Hematopoietic multipotent progenitor cell treated with erythropoietin and hydrocortisone succinate and interleukin-3 and kit ligand, for 4 days (in vitro differentiated cells): Measurements from ENCODE around the gene KIF22.
"Not testable (repeated sequence)": the region's sequence is repeated elsewhere in the genome, so short reads cannot be mapped to it uniquely, and the experiment has no call there.

Experiments
- DNase-seq: peaks from one replicate; pipeline ENCODE4 v3.0.0-alpha.2; 2015

The KIF22 gene

DNA sequence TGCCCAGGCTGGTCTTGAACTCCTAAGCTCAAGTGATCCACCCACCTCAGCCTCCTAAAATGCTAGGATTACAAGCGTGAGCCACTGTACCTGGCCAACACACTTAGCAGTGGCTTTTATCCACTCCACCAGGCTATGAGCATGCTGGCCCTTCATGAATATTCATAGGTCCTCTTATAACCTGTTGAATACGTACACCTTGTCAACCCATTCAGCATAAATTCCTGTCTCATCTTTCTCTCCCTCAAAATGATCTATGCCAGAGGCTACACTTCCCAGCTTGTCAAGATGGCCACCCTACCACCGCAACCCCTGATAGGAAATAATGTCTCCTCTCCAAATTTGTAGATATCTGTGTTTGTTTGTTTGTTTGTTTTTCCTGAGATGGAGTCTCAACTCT, 23.5 kb upstream of the KIF22 start:
- no peak for DNase-seq

DNA sequence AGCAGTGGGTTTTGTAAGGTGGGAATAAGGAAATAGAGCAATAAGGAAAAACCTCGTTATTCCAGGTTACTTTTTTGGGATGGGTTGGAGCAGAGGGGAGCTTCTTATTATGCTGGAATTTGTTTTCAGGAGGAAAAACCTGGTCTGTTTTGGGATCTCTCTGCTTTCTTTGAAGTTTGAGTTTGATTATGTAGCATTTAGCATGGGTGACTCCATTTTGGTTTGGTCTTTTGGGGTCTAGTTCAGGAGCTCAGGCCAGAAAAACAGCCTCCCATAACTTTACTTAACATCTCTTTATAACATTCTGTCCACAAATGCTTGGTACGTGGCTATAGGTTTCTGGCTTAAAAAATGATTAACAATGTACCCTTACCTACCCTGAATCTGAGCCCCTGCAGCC, 21.0 kb upstream of the KIF22 start:
- no peak for DNase-seq

DNA sequence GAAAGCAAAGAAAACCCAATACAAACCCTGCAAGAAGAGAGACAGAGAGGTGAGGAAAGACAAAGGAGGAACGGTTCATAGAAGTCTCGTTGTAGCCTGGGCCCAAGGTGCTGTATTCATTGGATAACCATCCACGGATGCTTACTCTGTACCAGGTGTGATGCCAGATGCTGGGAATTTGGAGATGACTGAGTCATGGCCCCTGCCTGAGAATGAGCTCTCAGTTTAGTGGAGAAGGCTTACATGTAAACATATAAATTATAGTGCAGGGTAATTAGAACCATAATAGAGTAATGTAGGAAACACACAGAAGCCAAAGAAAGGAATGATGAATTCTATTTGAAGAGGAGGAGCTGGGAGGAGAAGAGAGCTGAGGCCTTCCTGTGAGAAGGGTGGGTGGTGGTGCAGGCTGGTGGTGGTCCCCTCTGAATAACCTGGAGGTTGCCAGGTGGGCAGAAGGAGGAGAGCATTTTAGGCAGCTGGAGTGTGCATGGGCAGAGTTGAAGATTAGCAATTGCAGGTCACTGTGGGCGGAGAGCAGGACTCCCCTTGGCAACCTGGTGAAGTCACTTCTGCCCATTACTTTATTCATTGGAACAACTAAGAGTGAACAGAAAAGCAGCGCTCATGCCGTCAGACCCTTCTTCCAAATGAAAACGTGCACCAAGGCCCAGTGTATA, 20.2 kb upstream of the KIF22 start:
- no peak for DNase-seq

DNA sequence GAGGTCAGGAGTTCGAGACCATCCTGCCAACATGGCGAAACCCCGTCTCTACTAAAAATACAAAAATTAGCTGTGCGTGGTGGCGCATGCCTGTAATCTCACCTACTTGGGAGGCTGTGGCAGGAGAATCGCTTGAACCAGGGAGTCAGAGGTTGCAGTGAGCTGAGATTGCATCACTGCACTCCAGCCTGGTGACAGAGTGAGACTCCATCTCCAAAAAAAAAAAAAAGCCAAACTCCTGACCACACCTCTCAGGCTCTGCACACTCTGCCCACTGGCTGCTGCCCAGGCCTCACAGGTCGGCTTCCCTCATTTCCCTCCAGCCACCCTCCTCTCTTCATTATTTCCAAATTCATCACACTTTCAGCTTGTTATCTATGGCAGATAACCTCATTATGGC, 18.2 kb upstream of the KIF22 start:
- DNase-seq, result peak; percentile 35

DNA sequence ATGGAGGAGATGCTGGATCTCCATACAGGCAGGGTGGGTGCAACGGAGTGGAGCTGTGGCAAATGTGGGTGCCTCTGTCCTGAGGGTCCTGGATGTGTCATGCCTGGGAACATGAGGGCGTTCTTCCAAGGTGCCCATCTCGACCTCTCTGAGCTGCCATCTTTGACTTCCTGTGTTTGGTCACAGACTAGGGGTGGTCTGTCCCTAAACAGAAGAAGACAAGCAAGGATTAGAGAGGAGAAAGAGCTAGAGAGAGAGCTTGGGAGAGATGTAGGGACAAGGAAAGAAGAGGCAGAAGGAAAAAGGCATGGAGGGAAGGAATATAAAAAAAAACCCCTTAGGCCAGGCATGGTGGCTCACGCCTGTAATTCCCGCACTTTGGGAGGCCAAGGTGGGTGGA, 15.8 kb upstream of the KIF22 start:
- no peak for DNase-seq

DNA sequence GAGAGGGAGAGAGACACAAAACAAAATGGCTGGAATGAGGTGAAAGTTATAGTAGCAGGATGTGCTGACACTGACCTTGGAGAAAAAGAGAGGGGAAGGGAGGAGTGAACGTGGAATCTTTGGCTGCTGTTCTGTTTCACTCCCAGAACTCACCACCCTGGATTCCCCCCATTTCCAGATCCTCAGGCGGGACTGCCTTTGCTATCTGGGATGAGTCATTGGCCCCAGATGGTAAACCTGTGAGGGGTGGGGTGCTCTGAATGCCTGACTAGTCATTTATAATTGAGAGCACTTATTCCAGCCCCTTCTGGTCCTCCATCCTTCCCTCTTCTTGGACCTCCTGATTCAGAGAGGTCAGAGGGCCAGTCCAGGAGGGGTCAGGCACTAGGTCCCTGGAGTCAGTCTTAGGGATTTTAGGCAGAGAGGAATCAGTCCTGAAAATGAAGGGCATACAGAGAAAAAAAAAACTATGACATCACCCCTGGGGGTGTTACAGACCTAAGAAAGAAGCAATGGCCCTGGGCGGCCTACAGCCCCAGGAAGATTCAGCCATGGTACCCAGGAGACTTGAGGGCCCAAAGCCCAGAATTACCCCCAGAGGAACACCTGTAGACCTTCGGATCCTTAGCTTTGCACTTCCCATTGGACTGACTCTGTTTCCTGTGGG, 14.7 kb upstream of the KIF22 start:
- DNase-seq, result no peak

DNA sequence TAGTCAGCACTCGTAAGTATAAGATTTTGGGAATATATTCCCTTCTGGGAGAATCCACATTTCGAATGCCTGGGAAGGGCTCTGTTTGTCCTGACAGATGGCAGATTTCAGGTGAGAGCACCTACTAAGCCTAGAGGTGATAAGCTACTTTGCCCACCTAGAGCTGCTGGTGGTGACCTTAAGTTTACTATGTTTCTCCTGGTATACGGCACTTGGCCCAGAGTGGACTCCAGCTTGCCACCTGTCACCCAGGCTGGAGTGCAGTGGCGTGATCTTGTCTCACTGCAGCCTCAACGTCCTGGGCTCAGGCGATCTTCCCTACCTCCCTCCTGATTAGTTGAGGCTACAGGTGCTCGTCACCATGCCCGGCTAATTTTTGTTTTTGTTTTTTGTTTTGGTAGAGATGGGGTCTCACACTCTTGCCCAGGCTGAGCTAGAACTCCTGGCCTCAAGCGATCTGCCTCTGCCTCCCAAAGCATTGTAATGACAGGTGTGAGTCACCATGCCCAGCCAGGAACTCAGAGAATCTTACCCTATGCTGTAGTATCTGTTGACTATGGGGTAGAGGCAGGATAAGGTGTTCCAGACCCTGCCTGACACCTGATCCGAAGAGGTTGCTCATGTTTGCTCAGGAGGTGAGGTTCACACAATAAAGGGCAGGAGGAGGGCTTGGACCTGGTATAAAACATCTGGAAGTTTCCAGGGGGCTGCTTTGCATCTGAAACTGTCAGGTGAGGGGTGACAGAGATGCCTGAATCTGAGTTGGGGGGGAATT, 12.8 kb upstream of the KIF22 start, which contains the start of gene ZG16:
Gene ZG16 (plus strand): TSS at position 681 of the 775 bp plus-strand sequence. CDS start 1,011 bp downstream, outside the sequence.
- DNase-seq, result no peak

DNA sequence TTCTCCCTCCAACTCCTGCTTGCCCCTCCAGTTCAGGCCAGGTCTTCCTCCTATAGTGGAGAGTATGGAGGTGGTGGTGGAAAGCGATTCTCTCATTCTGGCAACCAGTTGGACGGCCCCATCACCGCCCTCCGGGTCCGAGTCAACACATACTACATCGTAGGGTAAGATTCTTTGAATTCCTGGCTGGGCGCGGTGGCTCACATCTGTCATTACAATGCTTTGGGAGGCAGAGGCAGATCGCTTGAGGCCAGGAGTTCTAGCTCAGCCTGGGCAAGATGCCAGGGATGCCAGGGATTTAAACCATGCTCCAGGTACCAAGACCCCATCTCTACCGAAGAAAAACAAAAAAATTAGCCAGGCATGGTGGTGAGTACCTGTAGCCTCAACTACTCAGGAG, 11.1 kb upstream of the KIF22 start:
- DNase-seq, result no peak

DNA sequence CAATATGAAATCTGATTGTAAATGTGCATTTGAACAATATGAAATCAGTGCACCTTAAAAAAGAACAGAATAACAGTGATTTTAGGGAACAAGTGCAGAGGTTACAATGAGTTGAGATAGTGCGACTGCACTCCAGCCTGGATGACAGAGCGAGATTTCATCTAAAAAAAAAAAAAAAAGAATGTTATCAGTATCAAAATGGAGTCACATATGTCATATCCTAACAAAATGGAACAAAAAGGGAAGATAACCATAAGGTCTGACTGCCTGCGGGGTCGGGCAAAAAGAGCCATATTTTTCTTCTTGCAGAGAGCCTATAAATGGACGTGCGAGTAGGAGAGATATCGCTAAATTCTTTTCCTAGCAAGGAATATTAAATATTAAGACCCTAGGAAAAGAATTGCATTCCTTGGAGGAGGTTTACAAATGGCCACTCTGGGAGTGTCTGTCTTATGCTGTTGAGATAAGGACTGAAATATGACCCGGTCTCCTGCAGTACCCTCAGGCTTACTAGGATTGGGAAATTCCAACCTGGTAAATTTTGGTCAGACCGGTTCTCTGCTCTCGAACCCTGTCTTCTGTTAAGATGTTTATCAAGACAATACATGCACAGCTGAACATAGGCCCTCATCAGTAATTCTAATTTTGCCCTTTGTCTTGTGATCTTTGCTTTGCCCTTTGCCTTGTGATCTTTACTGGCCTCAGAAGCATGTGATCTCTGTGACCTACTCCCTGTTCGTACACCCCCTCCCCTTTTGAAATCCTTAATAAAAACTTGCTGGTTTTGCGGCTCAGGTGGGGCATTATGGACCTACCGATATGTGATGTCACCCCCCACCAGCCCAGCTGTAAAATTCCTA, 7.2 kb upstream of the KIF22 start:
- DNase-seq, result not testable (repeated sequence)

DNA sequence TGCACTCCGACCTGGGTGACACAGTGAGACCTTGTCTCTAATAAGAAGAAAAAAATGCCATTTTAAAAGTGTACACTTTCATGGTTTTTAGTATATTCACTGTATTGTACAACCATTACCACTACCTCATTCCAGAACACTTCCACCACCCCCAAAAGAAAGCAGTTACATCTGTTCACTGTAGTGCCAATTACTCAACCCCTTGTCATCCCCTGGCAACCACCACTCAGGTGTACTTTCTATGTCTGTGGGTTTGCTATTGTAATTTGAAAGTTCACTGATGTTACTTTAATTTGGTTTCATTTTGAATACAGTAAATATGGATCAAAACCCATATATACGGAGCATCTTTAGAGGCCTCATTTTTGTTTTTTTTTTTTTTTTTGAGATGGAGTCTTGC, 6.4 kb upstream of the KIF22 start:
- DNase-seq, result no peak

DNA sequence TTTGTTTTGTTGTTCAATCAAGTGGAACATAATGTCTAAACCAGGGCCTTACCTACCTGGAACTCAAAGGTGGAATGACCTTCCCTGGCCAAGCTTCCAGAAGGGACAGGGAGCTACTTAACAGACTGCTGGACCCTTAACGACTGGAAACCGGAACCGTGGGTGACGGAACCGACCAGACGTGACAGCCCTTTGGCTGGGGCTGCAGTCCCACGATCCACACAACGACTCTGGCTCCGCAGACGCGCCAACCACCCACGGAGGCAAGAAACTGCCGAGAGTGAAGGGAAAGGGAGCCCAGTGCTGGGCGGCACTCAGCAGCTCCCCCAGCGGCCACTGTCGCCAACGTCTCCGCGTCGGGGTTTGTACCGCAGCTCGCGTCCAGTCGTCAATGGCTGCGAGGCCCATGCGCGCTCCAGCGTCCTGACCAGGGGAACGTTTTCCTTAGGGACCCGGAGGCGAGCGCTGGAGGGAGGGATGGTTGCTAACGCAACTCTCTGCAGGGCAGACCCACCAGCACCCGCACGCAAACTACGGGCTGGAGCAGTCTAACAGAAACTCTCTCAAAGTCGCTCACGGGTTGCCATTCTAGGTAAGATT, 5.5 kb upstream of the KIF22 start:
- DNase-seq, result peak; percentile 83

DNA sequence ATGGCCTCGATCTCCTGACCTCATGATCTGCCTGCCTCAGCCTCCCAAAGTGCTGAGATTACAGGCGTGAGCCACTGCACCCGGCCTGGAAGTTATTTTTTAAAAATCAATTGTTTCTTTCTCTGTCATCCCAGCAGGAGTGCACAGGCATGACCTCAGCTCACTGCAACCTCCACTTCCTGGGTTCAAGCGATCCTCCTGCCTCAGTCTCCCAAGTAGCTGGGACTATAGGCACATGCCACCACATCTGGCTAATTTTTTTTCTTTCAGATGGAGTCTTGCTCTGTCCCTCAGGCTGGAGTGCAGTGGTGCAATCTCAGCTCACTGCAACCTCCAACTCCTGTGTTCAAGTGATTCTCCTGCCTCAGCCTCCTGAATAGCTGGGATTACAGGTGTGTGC, 3.4 kb upstream of the KIF22 start:
- DNase-seq, result not testable (repeated sequence)

DNA sequence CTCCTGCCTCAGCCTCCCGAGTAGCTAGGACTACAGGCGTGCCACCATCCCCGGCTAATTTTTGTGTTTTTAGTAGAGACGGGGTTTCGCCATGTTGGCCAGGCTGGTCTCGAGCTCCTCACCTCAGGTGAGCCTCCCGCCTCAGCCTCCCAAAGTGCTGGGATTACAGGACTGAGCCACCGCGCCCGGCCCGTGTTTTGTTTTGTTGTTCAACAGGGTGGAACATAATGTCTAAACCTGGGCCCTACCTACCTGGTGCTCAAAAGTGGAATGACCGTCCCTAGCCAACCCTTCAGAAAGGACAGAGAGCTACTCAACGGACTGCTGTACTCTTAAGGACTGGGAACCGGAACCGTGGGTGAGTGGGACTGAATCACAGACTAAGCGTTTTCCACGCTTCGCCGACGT, 772 bp upstream of the KIF22 start:
- no peak for DNase-seq

DNA sequence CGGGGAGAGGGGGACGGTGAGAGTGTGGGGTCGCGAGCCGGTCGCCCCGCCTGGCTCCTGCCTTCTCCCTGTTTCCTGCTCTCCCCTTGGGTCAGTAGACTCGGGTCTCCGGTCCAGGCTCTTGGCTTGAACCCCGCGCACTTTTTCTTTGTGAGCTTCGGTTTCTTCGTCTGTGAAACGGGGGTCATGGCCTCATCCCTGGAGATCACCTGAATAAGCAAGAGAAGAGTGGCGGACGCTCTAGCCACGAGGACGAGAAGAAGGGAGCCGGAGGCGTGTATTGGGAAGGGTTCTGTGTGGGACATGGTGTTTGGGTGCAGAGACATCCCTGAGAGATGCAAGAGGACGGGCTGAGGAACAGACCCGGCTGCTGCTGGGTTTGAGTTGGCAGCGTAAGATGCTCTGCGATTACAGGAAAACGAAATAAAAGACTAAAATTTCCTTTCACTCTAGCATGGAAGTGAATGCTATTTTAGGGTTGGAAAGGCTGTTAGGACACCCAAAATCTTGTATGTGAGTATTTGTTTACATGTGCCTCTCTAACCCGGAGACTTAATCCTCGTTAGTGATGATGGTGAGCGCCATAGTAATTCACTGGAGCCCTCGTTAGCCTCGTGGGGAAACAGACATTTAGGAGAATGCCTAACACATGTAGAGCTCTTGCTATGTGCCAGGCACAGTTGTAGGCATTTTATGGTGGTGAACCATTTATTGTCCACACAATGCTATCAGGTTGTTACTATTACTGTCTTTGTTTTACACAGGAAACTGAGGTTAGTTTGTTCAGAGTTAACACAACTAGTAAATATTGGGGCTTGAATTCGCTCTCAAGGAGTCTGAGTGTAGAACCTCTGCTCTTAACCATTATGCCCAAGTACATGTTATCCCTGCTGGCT, 646 bp downstream of the KIF22 start:
- DNase-seq, result peak; percentile 33

DNA sequence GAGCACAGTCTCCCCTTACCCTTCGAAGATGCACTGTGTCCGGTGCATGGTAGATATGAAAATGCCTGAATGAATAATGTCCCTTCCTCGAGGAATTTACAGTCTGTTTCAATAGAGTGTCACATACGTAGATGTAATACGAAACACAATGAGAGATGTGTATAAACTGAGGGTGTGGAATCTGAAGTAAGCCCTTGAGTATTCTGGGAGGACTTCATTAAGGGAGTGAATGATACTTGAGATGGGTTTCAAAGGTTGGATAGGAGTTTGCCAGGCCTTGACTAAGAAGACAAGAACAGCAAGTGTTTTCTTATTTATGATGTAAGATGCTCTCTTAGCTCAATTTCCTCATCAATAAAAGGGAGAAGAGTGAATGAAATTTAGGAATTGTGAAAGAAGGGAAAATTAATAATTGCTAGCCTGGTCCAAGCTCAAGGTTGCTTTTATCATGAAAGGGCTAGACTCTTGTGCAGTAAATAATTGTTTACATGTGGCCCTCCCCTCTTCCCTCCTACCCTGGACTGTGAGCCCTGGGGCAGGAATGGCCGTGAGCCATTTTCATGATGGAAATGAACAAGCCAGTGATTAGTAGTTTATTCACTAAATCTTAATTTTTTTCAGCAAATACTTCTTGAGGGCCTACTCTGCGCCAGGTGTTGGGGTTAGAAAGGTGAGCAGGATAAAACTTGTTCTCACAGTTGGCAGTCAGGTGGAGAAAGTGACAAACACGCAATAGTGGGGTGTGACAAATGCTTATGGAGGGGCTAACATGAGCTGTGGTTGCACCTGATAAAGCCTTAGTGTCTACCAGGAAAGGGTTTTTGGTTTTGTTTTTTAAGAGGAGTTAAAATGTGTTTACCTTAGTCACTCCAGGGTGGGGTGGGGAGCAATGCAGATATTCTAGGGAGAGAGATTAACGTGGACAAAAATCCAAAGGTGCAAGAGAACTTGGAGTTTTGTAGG, 1.6 kb downstream of the KIF22 start:
- peak; percentile 32 for DNase-seq

DNA sequence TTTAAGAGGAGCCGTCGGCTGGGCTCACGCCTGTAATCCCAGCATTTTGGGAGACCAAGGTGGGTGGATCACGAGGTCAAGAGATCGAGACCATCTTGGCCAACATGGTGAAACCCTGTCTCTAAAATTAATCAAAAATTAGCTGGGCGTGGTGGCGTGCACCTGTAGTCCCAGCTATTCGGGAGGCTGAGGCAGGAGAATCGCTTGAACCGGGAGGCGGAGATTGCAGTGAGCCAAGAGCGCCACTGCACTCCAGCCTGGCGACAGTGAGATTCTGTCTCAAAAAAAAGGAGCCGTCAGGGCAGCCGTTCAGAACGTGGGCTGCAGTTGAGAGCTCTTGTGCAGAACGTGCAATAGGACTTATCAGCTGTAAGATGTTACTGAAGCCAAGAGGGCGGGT, 2.6 kb downstream of the KIF22 start:
- DNase-seq, result not testable (repeated sequence)

DNA sequence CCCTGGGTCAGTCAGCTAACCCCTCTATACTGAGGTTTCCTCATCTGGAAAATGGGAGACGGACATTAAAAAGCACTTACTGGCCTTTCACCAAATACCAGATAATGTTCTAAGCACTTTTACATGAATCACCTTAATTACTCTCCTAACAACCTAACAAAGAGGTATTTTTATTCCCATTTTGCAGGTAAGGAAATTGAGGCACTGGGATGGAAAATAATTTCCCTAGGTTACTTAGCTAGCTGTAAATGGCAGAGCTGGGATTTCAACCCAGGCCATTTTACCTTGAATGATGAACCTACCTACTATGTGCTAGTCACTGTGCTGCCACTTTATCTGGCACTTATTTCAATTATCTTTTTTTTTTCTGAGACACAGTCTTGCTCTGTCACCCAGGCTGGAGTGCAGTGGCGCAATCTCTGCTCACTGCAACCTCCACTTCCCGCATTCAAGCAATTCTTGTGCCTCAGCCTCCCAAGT, 3.7 kb downstream of the KIF22 start:
- no peak for DNase-seq

DNA sequence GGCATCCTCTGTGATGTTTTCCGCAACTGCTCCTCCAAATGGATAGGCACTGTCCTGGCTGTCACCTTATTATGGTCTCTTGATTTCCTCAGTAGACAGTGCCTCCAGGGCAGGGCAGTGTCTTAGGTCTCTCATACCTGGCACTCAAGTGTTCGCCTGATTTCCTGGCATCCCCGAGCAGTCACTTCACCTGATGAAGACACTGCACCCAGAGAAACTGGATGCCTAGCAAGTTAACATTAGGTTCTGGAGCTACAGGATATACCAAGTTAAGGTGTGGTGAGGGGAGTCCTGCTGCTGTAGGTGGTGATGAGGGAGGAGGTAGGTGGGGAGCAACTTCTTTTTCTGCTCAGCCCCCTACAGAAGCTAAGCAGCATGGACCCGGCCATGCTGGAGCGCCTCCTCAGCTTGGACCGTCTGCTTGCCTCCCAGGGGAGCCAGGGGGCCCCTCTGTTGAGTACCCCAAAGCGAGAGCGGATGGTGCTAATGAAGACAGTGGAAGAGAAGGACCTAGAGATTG, 11.9 kb downstream of the KIF22 start:
- DNase-seq, result no peak

DNA sequence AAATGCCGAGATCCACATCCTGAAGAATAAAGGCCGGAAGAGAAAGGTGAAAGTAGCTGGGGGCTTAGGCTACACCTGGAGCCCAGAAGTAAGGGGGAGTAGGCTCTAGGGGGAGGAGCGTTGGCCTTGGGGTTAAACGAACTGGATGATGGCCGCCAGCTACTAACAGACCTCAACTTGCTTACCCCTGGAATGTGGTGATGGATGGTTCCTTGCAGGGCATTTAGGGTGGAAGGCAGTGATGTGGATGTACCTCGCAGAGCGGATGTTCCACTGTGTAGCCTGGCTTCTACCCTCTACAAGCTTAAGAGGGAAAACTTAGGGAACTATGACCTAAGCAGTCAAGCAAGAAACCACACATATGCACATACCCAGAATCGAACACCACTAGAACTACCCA, 13.5 kb downstream of the KIF22 start:
- DNase-seq, result no peak
